Measurements from ENCODE around the gene OTOF. TPM values are rescaled to one million over a fixed set of nuclear protein-coding genes. Genes with fewer than 3 reads are reported as not detected.

Gene OTOF
- 0.24 TPM in 1 of 2 replicates, not detected in the other for total RNA-seq

GRCh38 chr2:26477911-26478253, at the start of gene OTOF:
TSS of gene OTOF (minus strand) at chr2:26478124.

Other genes starting within 250 kb of the OTOF start
- gene HADHA, start 233.5 kb downstream of the OTOF start, total RNA-seq: 125 and 131 TPM in 2 replicates
- gene HADHB, start 233.2 kb downstream of the OTOF start, total RNA-seq: 81.8 and 94.8 TPM in 2 replicates
- 15.3 and 18.1 TPM in 2 replicates for gene SELENOI, start 132.0 kb downstream of the OTOF start, total RNA-seq
- not detected in 2 replicates for gene ADGRF3, start 131.3 kb downstream of the OTOF start, total RNA-seq
- gene DRC1, start 76.2 kb downstream of the OTOF start, total RNA-seq: not detected in 2 replicates
- not detected in 2 replicates for gene CIB4, start 163.2 kb upstream of the OTOF start, total RNA-seq
- 3.9 TPM in 1 of 2 replicates, not detected in the other for gene KCNK3, start 214.6 kb upstream of the OTOF start, total RNA-seq

Measured in epithelial cell of alveolus of lung (primary cell).